Liver (tissue), 3 donors: Measurements from ENCODE around the gene CHP2.

ENCODE experiments used
- CTCF ChIP-seq: fragments of 150-350 bp; IDR thresholded peaks from 2 replicates; pipeline ENCODE4 v1.5.1; 2017; ENCODE audit warnings: improper control_type of control experiment, low read depth, low read length; ENCODE audit not compliant: missing input control
- EGR1 ChIP-seq, 2 donors: IDR thresholded peaks; 2 replicates each; pipeline ENCODE4 v1.6.1; 2016 to 2018; ENCODE audit warnings: antibody characterized with exemption in 2 of 2, low read depth in 2 of 2
- GABPA ChIP-seq, 2 donors: IDR thresholded peaks in 1 of 2; conservative IDR thresholded peaks in 1 of 2; 2 replicates each; pipeline ENCODE4 v1.6.1; 2016; ENCODE audit warnings: antibody characterized with exemption in 2 of 2, mild to moderate bottlenecking in 1 of 2, moderate library complexity in 1 of 2
- HNF4A ChIP-seq, 2 donors: conservative IDR thresholded peaks; 2 replicates each; pipeline ENCODE4 v1.6.1; 2016; ENCODE audit warnings: antibody characterized with exemption in 2 of 2, mild to moderate bottlenecking in 2 of 2
- JUND ChIP-seq, 2 donors: IDR thresholded peaks; 2 replicates each; pipeline ENCODE4 v1.6.1; 2016; ENCODE audit warnings: antibody characterized with exemption in 2 of 2
- NR2F2 ChIP-seq: IDR thresholded peaks from 2 replicates; pipeline ENCODE4 v1.6.1; 2016; ENCODE audit warnings: antibody characterized with exemption
- SP1 ChIP-seq: IDR thresholded peaks from 2 replicates; pipeline ENCODE4 v1.6.1; 2018; ENCODE audit warnings: antibody characterized with exemption, mild to moderate bottlenecking
- TAF1 ChIP-seq: conservative IDR thresholded peaks from 2 replicates; pipeline ENCODE4 v1.6.1; 2016; ENCODE audit warnings: antibody characterized with exemption, mild to moderate bottlenecking
- YY1 ChIP-seq: IDR thresholded peaks from 2 replicates; pipeline ENCODE4 v1.6.1; 2016; ENCODE audit warnings: antibody characterized with exemption, mild to moderate bottlenecking
- TF ChIP-seq, protein P1 (sequence below): IDR thresholded peaks from 2 replicates; pipeline ENCODE4 v1.6.1; 2016; ENCODE audit warnings: antibody characterized with exemption, mild to moderate bottlenecking
- TF ChIP-seq, protein P2 (sequence below): IDR thresholded peaks from 2 replicates; pipeline ENCODE4 v1.6.1; 2016; ENCODE audit warnings: antibody characterized with exemption
- TF ChIP-seq, protein P3 (sequence below): IDR thresholded peaks from 2 replicates; pipeline ENCODE4 v1.6.1; 2016; ENCODE audit warnings: antibody characterized with exemption
- donor health status: healthy.
- donor health status: healthy.

GRCh38 chr16:23786964-23787561, 32.2 kb downstream of the CHP2 start:
- TF ChIP-seq SP1 (no peak), HNF4A (conservative IDR thresholded peaks at IDR 0.05) (no peak), NR2F2 (no peak), YY1 (no peak), CTCF (no peak), TAF1 (no peak), JUND (IDR thresholded peaks at IDR 0.05) (no peak), EGR1 (IDR thresholded peaks at IDR 0.05; ENCODE audit: low read depth in 2 of 2) (no peak), GABPA (IDR thresholded peaks at IDR 0.05 in 1 of 2, conservative IDR thresholded peaks at IDR 0.05 in 1 of 2) (no peak)
- TF ChIP-seq, protein P1, sequence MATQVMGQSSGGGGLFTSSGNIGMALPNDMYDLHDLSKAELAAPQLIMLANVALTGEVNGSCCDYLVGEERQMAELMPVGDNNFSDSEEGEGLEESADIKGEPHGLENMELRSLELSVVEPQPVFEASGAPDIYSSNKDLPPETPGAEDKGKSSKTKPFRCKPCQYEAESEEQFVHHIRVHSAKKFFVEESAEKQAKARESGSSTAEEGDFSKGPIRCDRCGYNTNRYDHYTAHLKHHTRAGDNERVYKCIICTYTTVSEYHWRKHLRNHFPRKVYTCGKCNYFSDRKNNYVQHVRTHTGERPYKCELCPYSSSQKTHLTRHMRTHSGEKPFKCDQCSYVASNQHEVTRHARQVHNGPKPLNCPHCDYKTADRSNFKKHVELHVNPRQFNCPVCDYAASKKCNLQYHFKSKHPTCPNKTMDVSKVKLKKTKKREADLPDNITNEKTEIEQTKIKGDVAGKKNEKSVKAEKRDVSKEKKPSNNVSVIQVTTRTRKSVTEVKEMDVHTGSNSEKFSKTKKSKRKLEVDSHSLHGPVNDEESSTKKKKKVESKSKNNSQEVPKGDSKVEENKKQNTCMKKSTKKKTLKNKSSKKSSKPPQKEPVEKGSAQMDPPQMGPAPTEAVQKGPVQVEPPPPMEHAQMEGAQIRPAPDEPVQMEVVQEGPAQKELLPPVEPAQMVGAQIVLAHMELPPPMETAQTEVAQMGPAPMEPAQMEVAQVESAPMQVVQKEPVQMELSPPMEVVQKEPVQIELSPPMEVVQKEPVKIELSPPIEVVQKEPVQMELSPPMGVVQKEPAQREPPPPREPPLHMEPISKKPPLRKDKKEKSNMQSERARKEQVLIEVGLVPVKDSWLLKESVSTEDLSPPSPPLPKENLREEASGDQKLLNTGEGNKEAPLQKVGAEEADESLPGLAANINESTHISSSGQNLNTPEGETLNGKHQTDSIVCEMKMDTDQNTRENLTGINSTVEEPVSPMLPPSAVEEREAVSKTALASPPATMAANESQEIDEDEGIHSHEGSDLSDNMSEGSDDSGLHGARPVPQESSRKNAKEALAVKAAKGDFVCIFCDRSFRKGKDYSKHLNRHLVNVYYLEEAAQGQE = no peak
- TF ChIP-seq, protein P2, sequence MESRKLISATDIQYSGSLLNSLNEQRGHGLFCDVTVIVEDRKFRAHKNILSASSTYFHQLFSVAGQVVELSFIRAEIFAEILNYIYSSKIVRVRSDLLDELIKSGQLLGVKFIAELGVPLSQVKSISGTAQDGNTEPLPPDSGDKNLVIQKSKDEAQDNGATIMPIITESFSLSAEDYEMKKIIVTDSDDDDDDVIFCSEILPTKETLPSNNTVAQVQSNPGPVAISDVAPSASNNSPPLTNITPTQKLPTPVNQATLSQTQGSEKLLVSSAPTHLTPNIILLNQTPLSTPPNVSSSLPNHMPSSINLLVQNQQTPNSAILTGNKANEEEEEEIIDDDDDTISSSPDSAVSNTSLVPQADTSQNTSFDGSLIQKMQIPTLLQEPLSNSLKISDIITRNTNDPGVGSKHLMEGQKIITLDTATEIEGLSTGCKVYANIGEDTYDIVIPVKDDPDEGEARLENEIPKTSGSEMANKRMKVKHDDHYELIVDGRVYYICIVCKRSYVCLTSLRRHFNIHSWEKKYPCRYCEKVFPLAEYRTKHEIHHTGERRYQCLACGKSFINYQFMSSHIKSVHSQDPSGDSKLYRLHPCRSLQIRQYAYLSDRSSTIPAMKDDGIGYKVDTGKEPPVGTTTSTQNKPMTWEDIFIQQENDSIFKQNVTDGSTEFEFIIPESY = no peak
- TF ChIP-seq, protein P3, sequence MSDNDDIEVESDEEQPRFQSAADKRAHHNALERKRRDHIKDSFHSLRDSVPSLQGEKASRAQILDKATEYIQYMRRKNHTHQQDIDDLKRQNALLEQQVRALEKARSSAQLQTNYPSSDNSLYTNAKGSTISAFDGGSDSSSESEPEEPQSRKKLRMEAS = no peak
